RPMI8226 (cell line): ENCODE results near the gene MBTD1.
A peak's percentile ranks its signal among the peaks of the same experiment; 100 is the strongest.
"Not testable (repeated sequence)": the region's sequence is repeated elsewhere in the genome, so short reads cannot be mapped to it uniquely, and the experiment has no call there.

Experiments
- DNase-seq: peaks from one replicate; pipeline ENCODE4 v3.0.0-alpha.2; 2015

Gene MBTD1

DNA sequence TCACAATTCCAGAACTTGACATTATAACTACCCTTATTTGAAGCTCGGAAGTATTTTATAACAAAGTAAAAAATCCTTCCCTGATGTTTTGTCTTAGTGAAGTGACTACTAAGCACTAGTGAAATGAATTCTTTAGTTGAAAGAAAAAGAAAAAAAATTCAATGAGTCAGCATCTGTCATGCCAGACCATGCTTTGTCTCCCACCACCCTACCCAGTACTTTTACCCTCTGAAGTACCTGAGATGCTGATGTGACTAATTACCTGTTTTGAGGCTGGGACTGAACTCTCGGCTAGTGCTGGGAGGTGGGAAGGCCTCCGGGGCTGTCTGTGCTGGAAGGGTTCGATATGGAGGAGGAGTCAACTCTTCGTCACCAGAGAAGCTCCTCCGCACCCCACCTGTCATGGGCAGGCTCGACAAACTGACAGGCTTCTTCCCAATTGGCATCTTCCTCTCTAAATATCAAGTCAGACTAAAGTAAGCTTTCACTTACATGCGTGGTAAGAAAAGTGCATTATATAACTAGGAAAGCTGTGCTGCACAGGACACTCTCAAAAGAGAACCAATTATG is 74.0 kb downstream of the MBTD1 start:
- DNase-seq = no peak

DNA sequence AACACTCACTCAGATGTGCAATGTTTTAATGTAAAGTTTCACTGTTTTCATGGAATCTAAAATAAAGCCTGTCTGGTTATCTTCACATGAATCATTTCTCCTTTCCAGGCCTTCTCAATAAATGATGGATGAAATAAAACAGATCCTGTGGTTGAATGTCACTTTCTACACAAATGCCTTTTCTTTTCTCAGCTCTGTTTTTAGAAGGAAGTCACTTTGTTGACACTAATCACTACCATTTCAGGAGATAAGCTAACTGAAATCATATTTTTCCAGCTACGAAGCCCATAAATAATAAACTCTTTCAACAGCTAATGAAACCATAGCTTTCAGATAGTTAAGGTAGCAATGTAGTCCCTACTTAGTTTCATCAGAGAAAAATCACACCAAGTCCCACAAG is 75.7 kb downstream of the MBTD1 start:
- no peak for DNase-seq

DNA sequence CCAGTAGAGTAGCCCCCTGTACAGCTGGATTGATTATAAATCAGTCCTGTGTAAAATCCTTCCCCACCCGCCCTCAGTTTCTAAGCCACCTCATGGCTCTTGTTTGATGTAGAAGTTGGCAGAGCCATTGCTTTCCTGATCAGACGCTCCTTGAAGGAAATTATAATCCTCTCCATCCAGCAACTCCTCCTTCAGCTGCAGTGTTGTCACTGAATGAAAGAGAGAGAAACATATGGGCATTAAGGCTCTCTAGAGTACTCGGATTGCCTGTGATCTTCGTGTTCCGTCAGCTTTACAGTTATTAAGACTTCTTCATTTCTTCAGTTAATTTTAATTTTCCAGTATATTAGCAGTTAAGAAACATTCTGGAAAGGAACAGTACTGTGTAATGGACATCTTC is 79.4 kb downstream of the MBTD1 start:
- DNase-seq = no peak

DNA sequence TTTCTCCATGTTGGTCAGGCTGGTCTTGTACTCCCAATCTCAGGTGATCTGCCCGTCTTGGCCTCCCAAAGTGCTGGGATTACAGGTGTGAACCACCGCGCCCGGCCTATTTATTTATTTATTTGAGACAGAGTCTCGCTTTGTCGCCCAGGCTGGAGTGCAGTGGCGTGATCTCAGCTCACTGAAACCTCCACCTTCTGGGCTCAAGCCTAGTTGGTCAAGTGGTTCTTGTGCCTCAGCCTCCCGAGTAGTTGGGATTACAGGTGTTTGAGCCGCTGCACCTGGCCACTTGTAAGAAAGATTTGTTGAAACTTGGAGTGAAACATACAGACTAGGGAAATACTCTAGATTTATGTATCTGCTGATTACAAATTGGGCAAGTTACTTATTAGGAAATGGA is 87.8 kb downstream of the MBTD1 start:
- not testable (repeated sequence) for DNase-seq

DNA sequence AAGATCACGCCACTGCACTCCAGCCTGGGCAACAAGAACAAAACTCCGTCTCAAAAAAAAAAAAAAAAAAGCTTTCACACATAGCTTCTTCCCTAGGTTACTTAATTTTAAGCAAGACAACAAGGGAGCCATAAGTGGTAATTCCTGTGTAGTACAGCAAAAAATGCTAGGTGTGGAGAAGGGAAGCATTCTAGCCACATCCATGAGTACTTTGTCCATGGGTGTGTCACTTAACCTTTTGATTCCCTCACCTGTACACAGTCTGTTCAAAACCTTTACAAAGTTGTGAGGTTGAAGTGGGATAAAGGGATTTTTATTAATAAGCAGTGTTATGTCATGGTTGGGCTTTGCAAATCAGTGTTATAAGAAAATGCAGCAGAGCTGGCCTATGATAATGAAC is 89.1 kb downstream of the MBTD1 start:
- no peak for DNase-seq

DNA sequence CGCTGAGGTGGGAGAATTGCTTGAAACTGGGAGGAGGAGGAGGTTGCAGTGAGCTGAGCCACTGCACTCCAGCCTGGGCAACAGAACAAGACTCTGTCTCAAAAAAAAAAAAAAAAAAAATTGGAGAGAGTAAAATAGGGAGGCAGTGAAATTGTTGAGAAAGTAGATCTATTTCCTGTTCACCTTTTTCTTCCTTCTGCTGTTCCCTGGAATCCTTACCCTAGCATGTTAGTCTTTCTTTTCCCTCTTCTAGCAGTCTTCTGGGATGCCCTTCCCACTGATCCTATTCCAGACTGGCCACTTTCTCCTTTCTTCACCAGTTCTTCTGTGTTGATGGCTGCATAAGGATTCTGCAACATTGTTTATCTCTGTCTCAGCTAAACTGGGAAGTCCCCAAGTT is 90.5 kb downstream of the MBTD1 start:
- no peak for DNase-seq

DNA sequence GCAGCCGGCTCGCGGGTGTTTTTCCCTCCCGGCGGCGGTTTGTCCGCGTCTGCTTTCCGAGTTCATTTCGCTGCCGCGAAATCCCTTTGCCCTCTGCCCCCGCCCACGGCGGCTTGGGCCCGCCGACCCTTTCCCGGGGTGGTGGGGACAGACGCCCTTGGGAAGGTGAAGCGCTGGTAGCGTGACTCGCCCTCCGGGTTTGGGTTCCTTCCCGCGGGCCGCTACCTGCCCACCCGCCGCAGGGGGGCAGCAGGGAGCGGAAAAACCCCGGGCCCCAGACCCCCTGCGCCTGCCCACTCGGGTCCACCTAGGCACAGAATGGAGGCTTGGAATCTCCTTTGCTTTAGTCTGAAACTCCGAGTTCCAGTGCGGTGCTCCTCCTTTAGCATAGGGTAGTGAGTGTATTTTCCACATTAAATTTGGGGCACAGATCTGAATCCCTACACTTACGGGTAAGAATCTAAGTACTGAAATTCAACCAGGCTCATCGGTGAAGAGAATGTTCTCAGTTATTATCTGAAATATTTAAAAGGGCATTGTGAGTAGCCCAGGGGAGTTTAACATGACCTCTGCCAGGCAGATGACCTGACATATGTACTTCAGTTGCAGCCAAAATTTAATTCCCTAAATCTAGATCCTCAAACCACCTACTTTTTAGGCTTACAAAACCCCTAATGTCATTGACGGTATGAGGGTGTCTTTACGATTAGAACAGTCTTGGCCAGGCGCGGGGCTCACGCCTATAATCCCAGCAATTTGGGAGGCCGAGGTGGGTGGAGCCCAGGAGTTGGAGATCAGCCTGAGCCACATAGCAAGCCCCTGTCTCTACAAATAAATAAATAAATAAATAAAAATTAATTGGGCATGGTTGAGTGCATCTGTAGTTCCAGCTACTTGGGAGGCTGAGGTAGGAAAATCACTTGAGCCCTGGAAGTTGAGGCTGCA is 92.6 kb downstream of the MBTD1 start:
- peak; percentile 79 for DNase-seq

DNA sequence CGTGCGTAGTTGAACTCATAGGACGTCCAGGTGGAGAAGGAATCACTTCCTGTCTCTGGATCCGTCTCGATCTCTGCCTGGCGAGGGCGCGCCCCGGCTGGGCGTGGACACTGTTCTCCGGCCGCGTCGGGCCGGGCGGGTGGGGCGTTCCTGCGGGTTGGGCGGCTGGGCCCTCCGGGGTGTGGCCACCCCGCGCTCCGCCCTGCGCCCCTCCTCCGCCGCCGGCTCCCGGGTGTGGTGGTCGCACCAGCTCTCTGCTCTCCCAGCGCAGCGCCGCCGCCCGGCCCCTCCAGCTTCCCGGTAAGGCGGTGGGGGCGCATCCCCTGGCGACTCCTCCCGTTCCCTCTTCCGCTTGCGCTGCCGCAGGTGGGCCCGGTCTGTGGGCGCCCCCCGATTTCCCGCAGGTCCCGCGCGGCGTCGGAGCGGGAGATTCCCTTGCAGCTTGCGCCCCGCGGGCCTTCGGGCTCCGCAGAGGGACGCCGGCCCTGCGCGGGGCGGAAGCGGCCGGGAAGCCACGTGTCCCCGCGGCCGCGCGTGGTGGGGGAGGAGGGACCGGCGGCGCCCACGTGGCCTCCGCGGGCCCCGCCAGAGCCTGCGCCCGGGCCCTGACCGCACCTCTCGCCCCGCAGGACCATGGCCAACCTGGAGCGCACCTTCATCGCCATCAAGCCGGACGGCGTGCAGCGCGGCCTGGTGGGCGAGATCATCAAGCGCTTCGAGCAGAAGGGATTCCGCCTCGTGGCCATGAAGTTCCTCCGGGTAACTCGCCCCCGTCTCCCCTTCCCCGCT is 93.5 kb downstream of the MBTD1 start, which contains the start of gene NME2:
Gene NME2, plus strand, starts transcription at position 214 of the 789 bp plus-strand sequence. Its CDS starts 420 bp downstream, at position 634.
- DNase-seq = peak; percentile 91

DNA sequence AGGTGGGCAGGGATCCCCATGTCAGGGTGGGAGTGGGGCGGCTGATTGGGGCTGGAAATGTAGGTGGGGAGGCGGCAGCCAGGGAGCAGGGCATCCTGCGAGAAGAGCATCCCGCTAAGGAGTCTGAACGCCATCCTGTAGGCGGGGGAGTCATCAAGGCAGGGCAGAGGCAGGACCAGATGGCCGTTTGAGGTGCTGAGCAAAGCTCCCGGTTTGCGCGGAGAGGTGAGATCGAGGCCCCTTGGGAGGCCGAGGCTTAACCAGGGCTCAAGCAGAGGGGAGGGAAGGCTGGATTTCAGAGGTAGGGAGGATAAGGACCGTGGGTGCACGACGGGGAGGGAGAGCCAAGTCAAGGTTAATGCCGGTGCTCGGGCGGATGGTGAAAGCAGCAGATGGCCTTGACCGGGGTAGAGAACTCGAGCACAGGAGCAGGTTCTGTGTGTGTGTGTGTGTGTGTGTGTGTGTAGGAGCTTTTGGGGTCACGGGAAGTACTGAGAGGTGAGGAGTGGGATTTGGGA is 94.1 kb downstream of the MBTD1 start:
- no peak for DNase-seq

DNA sequence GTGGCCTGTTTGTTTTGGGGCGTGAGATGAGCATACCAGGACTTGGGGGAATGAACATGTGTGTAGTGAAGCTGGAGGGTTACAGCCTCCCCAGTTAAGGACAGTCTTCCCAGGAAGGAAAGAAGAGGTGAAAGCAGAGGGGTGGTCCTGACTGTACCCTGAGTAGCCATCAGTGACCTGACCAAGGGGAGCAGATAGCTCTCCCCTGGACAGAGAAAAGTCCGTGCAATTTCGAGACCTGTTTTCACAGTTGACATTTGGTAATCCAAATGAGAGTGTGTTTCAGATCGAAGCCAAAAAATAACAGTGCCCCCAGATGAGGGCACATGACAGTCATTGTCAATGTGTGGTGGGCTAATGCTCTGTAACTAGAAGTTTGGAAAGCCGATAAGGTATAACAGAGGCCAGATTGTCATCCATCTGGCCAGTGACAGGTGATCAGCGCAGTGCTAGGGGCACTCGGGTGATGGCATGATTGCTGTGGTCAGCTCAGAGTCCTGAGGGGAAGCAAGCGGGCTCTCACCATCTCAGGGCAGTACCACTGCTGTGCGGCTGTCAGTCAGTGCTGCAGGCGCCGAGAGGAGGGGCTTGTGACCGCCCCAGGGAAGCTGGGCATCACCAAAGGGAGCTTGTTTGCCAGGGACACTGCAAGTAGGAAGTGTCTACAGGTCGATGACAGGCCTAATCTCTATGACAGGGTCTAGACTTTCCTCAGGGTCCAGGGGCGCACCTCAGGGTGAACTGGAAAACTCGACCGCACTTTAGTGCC is 94.8 kb downstream of the MBTD1 start:
- no peak for DNase-seq

DNA sequence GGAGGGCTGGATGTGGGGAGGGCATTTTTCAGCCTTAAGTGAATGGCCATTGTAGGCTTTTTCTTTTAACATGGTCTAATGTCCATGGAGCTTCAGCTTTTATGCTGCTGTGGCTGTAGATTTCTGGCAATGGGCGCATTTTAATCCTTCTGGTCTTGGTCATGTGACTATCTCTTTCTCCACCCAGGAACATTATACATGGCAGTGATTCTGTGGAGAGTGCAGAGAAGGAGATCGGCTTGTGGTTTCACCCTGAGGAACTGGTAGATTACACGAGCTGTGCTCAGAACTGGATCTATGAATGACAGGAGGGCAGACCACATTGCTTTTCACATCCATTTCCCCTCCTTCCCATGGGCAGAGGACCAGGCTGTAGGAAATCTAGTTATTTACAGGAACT is 98.3 kb downstream of the MBTD1 start:
- DNase-seq = no peak

DNA sequence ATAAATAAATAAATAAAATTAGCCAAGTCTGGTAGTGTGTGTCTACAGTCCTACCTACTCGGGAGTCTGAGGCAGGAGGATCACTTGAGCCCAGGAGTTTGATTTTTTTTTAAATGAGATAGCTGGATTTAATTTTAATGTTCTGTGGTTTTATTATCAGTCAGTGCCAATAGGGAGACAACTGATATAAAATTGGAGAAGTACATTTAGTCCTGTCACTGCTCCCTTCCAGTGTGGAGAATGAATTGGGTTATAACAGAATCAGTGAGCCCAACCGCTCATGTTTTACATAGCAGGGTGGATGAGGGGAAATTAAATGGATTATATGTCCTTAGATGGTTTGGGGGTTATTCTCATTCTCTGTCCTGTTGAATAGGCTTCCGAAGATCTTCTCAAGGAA is 100.2 kb downstream of the MBTD1 start:
- DNase-seq = no peak

DNA sequence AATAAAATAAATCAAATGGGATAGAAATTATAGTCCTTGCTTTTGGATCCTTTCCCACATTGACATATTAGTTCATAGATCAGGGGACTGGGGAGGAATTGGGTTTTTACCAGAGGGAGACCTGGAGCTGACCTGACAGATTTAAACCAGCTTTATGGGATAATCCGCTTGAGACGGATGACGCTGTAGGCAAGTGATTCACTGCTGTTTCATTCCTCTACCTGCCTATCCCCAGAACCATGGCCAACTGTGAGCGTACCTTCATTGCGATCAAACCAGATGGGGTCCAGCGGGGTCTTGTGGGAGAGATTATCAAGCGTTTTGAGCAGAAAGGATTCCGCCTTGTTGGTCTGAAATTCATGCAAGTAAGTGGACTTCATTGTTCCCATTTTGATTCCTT is 104.4 kb downstream of the MBTD1 start:
- no peak for DNase-seq

DNA sequence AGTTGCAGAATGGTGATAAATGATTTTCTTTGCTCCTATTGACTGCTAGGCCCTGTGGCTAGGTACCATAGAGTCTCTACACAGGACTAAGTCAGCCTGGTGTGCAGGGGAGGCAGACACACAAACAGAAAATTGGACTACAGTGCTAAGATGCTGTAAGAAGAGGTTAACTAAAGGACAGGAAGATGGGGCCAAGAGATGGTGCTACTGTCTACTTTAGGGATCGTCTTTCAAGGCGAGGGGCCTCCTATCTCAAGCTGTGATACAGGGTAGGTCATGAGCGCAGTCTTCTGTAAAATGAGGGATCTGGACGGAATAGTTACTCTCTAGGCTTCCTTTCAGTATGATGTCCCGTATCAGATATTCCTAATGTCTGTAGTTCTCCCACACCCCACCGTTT is 105.7 kb downstream of the MBTD1 start:
- peak; percentile 28 for DNase-seq

DNA sequence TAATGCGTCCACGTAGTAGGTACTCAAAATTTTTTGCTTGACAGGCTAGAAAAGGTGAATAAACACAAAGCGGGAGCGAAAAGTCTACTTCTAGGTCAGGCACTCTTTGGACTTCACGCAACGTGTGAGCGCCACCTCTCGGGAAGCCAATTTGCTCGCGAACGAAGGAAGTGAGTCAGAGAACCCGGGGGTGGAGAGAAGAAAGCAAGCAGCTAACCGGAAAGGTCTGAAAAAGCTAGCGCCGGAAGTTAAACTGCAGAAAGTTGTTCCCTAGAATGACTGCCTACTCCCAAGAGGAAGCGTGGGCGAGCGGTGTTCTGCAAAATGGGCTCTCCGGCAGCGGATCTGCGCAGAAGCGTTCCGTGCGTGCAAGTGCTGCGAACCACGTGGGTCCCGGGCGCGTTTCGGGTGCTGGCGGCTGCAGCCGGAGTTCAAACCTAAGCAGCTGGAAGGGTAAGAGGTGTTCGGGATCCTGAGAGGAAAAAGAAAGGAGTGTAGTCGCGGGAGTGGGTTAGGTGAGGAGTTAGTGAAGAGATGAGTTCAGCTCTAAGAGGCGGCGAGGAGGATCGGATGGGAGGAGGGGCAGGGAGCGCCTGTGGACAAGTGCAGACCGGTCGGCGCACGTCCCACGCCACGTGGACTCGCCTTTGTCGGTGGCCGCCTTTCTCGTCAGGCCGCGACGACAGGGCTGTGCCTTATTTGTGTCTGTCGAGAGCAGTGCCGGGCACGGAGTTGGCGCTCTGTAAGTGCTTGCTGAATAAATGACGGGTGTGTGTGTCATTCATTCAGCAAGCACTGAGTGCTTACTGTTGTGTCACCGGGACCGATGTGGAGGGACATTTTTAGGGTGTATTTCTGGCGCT is 106.4 kb downstream of the MBTD1 start, which contains the start of gene NME1:
Gene NME1, plus strand, starts transcription at position 350 of the 863 bp plus-strand sequence. CDS start 2,096 bp downstream, outside the sequence.
- DNase-seq = peak; percentile 99

DNA sequence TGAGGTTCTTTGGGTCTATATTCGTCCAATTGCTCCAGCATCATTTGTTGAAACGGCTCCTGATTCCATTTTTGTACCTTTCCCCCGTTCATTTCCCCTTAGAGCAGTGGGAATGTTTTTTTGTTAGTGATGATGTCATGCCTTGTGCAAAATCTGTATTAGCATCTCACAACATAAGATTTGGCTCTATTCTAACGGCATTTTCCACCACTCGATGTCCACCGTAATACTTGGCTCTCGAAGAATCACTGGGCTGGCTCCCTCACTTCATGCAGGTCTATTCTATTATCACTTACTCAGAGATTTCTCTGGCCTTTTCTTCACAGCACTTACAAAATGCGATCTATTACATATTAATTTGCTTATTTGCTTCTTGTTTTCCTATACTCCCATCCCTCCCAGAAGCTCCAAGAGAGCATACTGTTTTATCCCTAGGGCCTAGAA is 107.1 kb downstream of the MBTD1 start:
- DNase-seq = no peak

DNA sequence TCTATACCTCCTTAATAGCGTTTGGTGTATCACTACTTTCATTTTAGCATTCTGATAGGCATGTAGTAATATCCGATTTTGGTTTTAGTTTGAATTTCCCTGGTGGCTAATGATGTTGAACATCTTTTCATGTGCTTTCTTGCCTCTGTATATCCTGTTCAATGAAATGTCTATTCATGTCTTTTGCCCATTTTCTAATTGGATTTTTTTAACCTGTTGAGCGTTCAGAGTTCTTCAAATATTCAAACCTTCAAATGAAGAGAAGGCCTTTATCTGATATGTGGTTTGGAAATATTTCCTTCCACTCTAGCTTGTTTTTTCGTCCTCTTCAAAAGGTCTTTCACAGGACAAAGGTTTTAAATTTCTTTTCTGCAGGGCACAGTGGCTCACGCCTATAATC is 108.9 kb downstream of the MBTD1 start:
- no peak for DNase-seq

DNA sequence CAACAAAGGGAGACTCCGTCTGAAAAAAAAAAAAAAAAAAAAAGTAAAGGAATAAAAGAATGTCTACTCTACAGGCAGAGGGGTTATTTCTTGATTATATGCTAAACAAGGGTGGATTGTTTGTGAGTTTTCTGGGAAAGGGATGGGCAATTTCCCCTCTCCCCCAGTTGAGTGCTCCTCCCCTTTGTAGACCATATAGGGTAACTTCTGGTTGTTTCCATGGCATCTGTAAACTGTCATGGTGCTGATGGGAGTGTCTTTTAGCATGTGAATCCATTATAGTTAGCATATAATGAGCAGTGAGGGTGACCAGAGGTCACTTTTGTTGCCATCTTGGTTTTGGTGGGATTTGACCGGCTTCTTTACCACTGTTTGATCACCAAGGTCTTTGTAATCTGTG is 110.7 kb downstream of the MBTD1 start:
- no peak for DNase-seq

DNA sequence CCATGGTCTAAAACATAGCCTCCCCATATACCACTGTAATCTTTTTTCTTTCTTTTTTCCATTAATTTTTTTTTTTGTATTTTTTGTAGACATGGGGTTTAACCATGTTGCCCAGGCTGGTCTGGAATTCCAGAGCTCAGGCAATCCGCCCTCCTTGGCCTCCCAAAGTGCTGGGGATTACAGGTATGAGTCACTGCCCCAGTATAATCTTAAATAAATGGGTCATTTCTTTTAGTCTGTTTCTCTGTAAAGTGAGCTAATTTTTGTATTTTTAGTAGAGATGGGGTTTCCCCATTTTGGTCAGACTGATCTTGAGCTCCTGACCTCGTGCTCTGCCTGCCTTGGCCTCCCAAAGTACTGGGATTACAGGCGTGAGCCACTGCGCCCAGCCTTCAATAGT is 112.2 kb downstream of the MBTD1 start:
- DNase-seq = no peak

DNA sequence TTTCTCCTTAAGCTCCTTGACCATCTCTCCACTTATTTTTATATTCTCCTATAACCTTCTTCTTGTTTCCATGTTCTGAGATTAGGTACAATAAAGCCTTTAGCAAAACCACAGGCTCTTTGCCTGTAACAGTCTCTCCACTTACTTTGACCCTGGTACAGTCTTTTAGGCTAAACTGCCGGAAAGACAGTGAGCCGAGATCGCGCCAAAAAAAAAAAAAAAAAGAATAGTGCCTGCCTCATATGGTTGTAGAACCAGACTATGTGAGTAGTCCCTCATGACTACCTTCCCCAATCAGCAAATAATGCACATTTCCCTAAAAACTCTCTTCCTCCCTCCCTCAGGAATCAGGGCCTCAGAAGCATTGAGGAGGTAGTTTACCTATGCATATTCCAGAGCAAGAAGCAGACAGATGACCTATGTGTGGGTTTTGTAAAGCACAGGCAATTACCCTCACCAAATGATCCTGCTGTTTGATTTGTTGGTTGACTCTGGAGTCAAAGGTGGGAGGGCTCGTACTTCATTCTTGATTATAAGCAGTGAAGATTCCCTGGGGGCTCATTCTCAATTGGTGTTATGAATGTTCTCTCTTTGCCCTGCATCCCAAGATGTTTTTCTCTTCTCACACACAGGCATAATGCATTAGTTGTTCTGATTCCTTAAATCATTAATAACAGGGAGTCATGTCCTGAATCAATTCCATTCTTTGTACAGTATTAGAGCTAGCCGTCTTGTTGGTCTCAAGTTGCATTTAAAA is 115.4 kb downstream of the MBTD1 start:
- DNase-seq = no peak

DNA sequence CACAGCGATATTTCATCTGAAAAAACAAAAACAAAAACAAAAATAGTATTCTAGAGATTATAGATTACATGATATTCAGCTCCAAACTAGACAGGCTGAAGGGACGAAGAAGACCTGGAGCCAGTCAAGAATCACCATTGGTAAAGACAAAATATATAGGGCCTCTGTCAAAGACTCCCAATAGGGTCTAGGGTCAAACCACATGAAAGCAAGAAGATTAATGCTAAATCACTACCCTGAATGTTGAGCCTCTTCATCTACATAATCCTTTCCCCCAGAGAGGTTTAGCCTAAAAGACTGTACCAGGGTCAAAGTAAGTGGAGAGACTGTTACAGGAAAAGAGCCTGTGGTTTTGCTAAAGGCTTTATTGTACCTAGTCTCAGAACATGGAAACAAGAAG is 117.3 kb downstream of the MBTD1 start:
- no peak for DNase-seq
